ENCODE results near the gene NEK6.

Gene NEK6

DNA sequence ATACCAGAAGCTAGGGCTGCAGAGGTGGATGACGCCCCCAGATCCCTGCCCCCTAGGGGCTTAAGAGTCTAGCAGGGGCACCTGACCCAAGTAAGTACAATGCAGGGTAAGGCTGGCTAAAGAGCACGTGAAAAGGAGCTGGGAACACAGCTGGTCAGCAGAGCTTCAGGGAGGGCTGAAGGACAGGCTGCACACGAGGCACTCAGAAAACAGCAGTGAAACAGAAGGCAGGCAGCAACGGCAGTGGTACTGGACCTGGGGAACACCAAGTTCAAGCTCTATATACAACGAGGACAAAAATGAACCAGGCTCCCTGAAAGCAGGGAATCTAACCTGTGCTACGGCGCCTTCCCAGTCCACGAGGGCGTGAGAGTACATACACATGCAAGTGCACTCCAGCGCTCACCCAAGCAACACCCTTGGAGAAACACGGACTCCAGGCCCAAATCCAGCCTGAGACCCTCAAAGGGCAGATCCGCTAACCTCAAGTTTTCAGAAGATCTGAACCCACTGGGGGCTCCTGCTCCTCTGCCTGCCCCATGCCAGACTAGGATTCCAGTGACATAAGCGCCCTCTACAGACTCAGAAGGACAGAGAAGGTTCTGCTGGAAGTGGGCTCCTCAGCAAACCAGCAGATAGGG lies 100.1 kb downstream of the NEK6 start:
- no peak for DNase-seq

DNA sequence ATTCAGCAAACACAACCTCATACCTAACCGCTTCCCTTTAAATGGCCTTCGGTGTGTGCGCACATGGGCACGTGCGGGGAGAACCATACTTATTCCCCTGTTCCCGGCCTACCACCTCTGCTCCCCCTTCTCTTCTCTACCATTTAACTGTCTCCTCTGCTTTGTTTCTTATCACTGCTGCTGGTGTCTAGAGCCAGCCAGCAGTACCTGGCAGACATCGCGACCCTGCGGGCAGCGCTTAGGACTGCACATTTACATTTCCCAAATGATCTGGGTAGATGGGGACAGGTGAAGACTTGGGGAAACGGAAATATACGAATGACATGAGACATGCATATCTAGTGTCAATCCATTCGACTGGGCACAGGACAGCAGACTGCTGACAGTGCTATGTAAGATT lies 100.9 kb downstream of the NEK6 start:
- no peak for DNase-seq

DNA sequence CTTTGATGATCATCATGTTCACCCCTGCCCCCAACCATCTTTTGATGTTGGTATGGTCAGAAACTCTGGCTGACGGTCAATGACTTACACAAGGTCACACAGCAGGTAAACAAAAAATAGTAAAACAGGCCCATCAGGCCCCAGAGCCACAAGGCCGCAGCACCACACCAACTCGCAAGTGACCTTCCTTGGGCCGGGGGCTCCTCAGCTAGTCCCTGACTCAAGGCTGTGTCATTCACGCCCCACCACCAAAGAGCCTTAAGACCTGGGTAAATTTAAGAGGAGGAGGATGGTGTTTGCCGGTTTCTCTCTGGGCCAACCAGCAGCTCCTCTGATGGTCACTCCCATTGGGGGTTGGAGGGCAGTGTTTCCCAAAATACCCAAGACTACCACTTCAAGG lies 101.7 kb downstream of the NEK6 start:
- DNase-seq = no peak

DNA sequence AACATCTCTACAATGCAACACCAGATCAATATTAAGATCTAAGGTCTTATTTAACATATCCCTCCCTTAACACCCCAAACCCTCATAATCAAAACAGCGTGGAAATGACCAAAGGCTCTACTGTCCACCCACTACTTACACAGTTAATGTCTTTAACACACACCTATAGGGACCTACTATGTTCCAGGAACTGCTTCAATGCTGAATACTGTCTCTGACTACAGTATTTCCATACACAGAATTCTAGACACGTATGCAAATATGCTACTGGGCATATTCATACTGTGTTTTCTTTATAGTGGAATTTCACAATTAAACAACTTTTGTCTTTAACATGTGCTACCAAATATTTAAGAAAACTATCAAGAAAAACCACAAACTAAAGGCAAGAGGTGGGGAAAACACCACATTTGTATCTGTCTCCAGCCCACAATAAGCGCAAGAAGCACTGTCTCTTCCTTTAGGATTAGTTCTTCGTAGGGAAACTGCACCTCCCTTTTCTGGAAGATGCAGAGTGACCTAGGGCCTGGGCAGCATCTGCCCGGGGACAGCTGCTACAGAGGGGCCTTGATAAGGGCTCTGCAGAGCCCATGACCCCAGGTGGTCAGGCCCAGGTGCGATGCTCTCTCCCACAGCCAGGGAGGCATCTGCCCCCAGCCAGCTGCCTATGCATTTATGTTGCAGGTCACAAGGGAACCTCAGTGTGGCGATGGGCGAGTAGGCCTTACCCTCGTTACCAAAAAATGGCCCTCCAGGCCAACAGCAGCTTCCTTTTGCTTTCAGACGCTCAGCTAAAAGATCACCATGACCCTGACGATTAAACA lies 102.3 kb downstream of the NEK6 start:
- no peak for DNase-seq

DNA sequence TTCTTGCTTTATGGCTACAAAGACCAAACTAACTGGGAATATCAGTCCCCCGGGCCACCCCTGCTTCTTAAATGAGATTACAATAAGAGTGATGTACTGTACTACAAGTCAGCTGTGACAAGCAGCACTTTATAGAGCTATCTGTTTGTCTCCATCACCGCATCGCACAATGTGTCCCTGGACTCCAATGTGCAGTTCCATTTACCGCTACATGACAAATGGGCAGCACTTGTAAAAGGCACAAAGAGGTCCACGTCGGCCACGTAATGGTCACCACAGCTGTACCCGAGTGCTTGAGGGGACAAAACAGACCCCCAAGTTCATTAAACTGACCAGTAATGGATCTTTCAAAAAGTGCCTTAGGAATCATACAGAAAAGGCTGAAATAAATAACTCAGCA lies 103.4 kb downstream of the NEK6 start:
- no peak for DNase-seq

DNA sequence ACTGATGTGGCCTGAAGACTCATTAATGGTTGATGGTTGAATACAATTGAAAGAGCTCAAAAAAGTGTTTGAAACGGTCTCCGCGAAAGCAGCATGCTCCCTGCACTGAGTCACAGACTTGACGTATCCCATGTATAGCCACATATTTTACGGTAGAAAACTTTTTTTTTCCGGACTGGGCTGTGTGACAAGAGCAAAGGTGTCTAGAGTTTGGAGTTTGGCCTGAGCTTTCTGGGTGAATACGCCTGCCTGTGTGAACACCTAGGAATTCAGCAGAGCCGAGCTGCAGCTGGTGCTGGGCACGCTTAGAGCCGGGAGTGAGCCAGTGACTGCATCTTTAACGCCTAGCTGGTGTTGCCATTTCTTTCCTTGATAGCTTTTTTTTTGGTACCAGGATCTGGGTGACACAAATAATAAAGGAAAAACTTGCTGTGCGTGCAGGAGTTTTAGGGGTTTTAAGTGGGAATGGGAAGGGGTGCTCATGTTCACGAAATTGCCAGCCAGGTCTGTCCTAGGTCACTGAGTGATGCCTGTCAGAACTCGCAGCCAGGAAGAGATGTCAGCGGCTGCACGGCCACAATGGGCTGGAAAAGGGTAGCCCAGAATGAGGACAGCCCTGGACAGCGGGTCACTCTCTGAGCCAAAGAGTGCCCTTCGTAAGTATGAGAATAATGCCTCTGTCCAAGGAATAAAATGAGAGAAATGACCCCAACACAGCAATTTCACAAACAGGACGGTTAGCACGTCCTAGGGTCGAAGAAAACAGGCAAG lies 105.8 kb downstream of the NEK6 start:
- DNase-seq = no peak

DNA sequence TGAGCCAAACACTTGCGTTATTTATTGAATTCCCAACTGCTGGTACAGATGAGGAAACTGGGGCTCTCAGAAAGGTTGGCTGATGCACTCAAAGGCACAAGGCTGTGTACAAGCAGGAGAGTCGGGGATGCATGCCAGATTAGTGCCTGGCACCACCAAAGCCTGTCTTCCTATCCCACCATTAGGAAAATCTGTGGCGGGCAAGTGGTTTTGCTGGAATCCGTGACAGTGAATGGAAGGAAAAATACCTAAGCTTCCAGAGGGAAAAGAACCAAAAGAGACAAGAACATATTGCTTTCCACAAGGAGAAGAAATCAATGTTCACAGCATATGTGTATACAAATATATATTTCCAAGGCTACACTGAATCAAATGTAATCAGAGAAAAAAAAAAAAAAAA lies 106.4 kb downstream of the NEK6 start:
- DNase-seq = no peak

DNA sequence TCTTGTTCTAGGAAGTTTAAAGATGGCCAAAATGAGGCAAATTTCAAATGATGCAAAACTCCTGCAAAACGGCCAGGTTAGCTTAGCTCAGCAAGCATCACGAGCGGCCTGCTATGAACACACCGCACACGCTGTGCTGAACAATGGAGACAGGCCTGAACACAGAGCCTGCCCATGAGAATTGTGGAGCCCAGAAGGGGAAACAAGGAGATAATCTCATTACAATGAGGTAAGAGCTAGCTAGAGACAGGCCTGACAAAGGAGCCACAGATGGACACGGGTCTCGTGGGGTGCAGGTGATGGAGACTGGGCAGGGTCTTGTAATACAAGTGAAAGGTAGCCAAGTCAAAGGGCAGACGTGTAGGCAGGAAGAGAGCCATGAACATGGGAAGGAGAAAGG lies 107.3 kb downstream of the NEK6 start:
- DNase-seq = no peak

DNA sequence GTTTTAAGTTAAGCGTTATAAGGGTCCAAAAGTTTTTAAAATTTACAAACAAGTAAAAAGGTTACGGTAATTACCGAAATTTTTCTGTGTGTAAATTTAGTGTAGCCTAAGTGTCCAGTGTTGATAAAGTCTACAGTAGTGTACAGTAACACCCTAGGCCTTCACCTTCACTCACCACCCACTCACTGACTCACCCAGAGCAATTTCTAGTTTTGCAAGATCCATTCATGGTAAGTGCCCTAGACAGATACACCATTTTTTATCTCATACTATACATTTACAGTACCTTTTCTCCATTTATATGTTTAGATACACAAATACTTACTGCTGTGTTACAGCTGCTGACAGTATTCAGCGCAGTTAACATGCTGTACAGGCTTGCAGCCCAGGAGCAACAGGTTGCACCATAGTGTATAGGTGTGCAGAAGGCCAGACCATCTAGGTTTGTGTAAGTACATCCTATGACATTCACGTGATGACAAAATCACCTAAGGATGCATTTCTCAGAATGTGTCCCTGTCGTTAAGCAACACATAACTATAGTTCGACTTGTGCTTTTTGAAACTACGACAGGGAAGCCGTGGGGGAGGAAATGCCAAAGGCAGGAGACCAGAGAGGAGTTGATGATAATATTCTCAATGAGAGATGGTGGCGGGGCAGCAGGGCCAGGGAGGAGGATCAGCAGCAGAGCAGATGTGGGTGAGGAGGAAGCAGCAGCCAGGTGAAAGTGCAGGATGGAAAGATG lies 108.9 kb downstream of the NEK6 start:
- DNase-seq = no peak

DNA sequence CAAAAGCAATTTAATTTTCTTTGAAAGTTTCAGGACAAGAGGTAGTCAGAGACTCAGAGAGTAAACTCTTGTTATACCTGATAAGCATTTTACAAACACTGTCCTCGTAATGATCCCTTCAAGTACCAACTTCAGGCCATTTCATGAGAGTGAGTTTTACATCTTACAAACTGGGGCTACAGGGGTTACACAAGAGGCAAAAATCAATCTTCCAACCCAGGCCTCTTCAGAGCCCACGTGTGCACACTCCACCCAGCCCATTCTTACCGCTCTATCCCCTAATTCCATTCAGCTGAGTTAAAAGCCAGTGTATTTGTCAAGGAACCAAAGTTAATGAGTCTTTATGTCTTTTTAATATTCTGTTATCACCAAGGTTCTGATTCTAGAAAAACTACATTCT lies 110.9 kb downstream of the NEK6 start:
- no peak for DNase-seq

DNA sequence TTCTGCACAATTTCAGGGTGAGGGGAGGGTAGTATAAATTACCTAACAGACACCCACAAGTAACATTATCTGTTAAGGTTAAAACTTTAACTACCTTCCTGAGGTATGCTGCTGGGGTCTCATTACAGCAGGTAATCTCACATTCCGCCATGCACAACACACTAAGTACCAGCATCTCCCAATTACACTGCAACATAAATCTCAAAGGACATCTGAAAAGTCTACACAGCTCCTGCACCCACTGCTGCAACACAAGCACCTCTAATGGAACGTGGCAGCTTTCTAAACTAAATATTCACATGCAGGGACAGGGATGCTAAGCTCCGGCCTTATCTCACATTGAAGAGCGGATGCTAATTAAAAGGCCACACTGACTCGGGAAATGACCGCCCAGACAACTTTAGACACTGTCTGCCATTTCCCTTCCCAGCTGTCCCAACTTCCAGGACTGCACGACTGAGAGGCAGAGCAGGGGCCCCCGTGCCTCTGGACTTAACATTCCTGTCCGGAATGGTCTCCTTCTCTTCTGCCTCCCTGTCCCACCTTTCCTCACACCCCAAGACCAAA lies 111.6 kb downstream of the NEK6 start:
- DNase-seq = no peak

DNA sequence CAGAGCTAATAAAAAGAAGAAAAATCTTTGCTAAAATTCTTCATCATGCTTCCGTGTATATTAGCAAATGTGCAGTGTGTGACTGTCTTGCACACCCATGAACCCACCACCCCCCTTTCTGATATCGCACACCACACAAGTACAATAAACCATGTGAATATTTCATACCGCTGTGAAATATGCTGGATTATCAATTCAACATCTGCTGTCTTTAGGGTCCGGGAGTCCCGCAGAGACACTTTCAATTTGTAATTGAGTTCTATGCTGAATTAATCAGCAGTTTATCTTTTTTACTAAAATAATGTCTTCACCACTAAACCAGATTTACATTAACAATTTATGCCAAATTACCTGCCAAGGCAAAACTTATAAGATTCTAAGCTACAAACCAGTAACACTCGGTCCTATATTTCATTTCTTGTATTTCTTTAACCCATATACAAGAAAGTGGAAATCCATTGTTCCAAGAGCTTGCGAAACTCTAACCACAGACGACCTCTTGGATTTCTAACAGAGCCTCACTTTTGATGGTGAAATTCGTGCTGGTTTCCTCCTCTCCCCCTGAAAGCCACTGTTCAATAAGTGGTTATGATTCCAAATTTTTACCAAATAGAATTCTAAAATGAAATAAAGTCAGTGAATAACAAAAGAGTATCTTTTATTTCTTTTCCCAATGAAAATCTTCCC lies 113.3 kb downstream of the NEK6 start:
- DNase-seq = no peak

DNA sequence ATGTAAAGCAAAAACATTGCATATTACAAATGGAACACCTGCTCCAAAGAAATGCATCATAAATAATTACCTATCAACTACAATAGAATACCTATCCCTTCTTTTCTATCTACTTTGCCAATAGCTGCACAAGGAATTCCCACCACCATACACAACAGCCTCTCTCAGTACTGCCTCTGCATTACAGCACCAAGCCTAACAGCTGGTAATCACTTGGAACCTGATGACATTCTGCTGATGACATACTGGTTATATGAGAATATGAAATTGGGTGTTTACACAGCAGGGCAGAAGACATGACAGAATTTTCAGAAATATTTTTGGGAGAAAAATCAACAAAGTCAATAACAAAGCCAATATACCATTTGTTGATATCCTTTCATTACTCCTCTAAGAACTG lies 114.3 kb downstream of the NEK6 start:
- DNase-seq = no peak

DNA sequence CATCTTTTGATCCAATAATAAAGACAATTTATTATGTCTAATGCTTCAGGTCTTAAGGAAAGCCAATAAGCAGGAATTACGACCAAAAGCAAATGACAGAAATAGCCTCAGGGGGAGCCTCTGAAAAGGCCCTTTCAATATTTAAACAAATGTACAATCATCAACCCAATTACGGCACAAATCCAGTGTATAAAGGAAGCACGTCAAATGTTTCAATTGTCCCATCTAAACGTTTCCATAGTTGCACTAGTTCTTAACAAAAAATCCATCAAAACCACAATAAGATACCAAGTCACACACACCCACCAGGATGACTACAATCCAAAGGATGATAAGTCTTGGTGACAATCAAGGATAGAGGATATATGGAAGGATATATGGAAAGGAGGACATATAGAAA lies 115.6 kb downstream of the NEK6 start:
- no peak for DNase-seq

DNA sequence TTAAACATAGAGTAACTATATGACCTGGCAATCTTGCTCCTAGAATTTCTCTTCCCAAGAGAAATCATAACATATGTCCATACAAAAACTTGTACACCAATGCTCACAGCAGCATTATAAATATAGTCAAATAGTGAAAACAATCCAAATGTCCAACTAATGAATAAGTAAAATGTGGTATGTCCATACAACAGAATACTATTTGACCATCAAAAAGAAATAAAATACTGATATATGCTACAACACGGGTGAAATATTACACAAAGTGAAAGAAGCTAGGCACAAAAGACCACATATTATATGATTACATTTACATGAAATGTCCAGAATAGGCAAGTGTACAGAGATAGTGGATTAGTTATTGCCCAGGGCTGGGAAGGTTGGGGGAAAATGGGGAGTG lies 116.1 kb downstream of the NEK6 start:
- DNase-seq = no peak

DNA sequence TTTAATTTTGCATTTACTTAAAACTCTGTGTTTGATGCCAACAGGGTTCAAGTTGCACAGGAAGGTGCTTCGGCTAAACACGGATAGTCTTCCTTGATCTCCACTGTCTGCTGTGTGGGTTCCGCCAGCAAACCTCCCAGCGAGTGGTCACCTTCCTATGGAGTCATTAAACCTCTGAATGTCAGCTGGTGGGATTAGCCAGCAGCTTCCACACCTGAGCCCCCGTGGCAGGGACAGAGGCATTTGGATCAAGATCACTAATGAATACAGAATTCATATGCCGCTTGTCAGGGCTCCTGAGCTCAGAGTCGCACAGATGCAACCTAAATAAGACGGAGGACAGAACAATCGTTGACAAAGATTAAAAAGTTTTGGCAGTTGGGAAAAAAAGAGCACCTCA lies 118.0 kb downstream of the NEK6 start:
- no peak for DNase-seq

DNA sequence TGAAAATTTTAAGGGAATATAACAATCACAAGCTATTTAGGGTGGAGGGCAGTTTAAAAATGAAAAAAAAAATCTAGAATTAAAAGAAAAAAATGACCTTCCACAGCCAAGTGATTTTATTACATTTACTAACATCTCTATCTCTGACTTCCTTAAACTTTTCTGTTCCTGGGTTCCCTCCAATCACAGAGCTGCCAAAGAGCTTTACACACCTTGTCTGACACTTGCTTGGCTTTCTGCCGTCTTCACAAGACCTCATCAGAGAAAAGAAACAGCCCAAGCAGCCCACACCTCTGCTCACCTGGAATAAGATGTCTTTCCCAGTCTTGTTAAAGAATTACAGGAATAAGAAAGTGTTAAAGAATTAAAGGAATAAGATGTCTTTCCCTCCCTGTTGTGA lies 118.6 kb downstream of the NEK6 start:
- no peak for DNase-seq

DNA sequence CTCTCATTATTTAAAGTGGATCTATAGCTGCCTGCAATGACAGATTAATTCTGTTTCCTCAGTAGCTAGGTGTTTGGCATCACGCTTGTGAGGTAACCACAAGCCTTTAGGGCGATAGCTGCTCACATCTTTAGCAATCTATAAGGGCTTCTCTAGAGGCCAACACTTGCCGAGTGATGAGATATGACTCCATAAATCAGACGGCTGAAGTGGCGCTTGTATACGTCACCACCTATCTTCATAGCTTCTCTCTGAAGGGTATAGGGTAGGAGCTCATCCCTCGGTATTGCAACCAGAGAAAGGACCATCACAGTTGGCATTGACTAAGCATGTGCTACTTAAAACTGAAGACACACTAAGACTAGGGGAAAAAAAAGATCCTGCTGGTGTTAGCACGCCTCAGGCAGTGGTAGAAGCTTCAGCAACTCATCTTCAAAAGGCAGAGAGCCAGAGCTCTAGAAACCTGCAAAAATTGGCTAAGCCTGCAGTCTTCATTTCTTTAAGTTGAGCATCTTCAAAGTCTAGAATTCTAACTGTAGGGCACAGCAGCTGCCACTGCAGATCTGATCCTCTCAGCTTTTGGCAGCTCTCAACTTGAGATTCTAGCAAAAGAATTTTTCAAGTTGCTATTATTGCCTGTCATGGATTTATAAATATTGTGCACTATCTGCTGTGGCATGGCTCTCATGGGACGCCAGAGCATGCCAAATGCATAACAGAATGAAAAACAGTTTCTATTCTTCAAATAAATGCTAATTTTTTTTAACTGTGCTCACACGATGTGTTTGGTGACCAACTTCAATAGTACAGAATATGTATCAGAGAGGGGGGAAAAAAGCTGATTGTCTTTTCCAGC lies 120.0 kb downstream of the NEK6 start:
- DNase-seq = peak; percentile 96

DNA sequence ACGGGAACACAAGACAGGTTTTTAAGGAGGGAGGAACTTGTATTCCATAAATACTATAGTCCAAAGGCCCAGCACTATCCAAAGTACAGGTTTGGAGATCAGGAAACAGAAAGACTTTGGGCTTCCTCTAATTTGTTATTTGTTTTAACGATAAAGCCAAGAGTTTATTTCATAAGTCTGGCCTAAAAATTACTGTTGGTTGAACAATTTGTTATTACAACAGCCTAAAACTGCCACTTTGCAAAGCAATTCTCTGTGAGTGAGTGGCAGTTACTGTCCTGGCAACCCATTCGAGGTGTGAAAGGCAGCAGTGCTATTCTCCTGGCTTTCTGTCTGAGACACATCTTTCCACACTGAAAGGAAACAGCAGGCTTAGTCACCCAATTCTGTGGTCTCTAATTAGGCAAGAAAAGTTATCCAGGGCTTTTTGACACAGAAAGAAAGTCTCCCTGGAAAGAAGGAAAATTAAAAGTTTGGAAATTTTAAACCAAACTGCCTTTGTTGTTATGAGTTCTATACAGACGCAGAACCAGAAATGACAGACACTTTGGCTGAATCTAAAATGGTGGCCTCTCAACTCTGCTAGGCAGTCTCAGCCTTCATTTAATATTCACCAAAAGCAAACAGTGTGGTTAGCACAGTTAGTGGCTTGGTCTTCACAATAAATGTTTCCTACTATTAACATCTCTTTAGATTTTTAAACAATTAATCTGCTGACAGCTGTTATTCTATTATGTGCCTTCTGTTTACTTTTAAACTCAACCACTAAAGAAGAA lies 123.6 kb downstream of the NEK6 start:
- DNase-seq = peak; percentile 86

DNA sequence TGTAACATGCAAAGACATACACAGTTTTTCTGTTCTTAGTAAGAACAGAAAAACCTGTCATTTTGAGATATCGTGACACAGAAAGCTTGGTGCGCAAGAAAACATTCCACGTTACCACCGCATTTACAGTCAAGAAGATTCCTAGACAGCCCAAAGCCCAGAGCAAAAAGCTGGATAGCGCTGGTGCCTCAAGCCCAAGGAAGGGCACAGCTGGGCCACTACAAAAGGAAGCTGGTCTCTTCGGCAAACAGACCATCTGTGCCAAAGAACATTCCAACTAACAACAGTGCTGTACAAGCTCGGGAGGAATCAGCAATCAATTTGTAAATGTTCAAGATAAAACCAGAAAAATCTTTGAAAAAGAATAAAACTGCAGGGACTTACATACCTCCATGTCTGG lies 126.5 kb downstream of the NEK6 start:
- peak; percentile 37 for DNase-seq

DNA sequence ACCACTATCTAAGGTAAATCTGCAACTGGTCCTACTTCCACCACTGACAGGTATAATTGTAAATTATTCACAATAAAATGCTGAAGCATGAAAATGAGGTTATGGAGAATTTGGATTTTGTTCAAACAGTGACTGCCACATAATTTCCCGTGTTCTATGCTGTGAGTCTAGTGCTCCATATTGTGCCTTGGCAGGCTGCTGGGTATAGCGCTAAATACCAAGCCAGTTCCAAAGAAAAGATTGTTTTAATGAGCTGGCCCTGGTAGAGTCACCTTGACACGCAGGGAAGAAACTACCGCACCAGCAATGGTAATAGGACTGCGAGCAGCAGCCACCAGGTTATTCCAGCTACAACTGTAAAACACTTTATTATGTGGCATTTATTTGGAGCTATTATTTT lies 127.1 kb downstream of the NEK6 start:
- peak; percentile 56 for DNase-seq
